GM12801 (cell line): ENCODE measurements around the gene EMX1.

Source experiments
- CTCF ChIP-seq: IDR thresholded peaks from one replicate; pipeline ENCODE4 v1.5.1; 2011; ENCODE audit warnings: control low read depth; ENCODE audit not compliant: insufficient read length; ENCODE audit errors: extremely low read depth

The EMX1 gene

GRCh38 chr2:72915907-72916742 is 1.2 kb upstream of the EMX1 start:
- TF ChIP-seq CTCF: no peak

DNA sequence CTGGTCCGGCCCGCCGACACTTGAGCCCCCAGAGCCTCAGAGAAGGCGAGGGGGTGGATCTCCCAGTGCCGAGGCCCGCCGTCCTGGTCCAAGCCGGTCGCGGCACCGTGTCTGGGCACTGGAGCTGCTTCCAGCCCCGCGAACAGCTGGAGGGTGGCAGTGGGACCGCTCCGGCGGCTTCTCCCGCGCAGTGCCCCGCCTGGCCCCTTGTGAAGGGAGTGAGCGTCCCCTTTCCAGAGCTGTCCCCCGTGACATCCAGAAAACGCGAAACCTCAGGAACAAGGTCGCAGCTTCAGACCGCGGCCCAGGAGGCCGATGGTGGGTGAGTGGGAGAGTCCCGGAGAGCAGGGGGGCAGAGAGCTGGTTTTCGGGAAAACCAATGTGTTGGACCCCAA is 579 bp upstream of the EMX1 start:
- no peak for TF ChIP-seq CTCF

- TF ChIP-seq CTCF: no peak
Observed at GRCh38 chr2:72917877-72918553, 696 bp downstream of the EMX1 start.

DNA sequence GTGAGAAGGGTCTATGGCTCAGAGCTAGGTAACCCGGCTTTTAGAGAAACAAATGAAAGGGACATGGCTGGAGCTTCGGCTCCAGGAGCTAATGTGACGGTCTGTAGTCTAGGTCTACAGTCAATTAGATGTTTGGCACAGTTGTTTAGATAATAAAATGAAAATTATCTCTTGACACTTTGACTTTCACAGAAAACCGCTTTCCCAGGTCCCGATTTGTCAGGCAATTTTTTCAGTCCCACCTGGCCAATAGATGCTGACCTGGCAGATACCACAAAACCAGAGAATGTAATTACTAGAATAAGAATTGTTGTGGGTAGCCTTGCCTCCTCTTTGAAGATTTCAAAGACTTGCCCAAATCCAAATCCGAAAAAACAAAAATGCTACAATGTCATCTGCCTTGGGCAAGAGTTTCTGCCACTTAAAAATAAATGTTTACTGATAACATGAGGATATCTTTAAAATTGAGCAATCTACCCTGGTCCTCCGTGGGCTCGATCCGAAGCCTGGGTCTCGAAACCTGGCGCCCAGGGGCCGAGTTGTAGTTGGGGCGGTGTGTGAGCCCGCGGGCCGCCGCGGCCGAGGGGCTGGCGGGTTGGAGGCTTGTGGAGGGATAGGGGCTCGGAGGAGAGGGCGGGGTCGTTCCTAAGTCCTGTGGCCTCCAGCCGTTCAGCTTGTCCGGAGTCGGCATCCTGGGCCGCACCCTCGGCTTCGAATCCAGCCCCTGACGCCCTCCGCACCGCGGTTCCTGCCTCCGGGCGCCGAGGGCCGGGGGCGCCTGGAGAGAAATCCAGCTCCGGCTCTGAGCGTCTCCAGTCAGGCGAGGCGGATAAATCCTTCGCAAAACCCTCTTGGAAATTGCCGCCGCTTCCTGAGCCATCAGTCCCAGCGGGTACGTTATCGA is 2.3 kb downstream of the EMX1 start:
- TF ChIP-seq CTCF: no peak

DNA sequence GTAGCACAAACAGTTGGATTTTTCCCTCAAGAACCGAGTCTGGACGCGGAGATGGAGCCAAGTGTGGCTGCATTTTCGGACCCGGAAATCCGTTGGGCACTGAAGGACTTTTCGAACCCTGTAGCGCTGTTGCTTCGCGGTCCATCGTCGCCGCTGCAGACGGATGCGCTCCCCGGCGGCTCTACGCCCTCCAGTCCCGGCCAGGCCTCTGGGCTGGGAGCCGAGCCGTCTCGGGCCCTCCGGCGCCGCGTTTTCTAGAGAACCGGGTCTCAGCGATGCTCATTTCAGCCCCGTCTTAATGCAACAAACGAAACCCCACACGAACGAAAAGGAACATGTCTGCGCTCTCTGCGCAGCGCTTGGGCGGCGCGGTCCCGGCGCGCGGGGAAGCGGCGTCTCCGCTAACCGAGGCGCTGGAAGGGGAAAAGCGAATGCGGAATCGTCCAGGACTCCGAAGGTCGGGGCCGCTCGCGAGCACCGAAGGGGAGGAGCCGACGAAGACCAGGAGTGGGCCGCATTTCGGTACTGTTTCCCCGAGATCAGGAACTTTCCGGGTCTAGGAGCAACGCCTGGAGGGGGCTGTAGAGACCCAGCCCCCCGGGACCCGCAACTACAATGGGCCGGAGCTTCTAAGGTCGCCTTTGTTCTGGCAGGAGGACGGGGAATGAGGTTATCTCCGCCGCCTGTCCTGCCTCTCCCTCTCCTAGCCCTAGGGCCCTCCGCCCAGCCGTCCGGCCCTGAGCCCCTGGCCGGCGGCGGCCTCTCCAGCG is 3.2 kb downstream of the EMX1 start:
- no peak for TF ChIP-seq CTCF

DNA sequence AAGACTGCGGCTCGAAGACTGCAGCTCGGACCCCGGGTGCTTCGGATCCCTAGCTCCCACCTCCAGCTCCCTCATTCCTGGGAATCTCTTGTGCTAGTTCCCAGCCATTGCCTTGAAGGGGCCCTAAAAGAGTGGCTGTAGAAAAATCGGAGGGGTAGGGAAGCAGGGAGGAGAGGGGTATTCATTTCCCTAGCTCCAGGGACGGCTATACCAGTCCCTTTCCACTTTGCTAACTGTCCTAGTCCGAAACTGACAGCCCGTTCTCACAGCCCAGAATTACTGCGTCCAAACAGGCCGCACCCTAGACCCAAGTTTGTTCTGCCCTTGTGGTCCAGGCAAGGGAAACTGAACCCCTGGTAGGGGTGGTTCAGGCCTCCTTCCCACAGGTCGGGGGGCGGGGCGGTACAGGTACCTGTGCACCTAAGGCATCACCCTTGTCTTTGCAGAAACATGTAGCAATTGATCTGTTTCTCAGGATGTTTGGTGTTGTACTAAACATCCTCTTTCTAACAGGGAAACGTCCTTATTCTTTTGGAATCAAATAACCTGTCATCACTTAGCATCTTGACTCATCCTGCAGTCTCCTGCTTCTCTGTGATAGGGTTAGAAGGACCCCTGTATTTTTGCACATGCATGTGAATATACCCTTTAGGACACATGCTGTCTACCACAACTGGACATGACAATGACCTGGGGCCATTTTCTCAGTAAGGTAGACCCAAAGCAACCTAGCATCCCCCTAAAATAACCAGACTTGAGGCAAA is 4.0 kb downstream of the EMX1 start:
- TF ChIP-seq CTCF: no peak
